Suprapubic skin (tissue), 4 donors: ENCODE measurements around the gene ACP6. TPM values are rescaled to one million over a fixed set of nuclear protein-coding genes. Genes with fewer than 3 reads are reported as not detected.

ENCODE experiments used
- DNase-seq, 2 donors: peaks; one replicate each; pipeline ENCODE4 v3.0.0-alpha.2; 2019; ENCODE audit warnings: low spot score in 2 of 2
- H3K27ac ChIP-seq: fragments of 200-600 bp; sonication (generic); one replicate; pipeline ENCODE4 v1.5.1; 2019
- H3K27me3 ChIP-seq: fragments of 200-600 bp; sonication (generic); one replicate; pipeline ENCODE4 v1.5.1; 2019
- H3K36me3 ChIP-seq: fragments of 200-600 bp; sonication (generic); one replicate; pipeline ENCODE4 v1.5.1; 2019
- H3K4me1 ChIP-seq: fragments of 200-600 bp; sonication (generic); one replicate; pipeline ENCODE4 v1.5.1; 2019
- H3K4me3 ChIP-seq: fragments of 200-600 bp; sonication (generic); one replicate; pipeline ENCODE4 v1.5.1; 2019; ENCODE audit warnings: mild to moderate bottlenecking
- H3K9me3 ChIP-seq: fragments of 200-600 bp; sonication (generic); one replicate; pipeline ENCODE4 v1.5.1; 2019
- EP300 ChIP-seq: sonication (generic); formaldehyde crosslinking; IDR thresholded peaks from one replicate; pipeline ENCODE4 v1.6.1; 2017; ENCODE audit warnings: antibody characterized with exemption
- POLR2A ChIP-seq, 2 donors: fragments of 450-650 bp; IDR thresholded peaks; one replicate each; pipeline ENCODE4 v1.6.1; 2017; ENCODE audit warnings: antibody characterized with exemption in 2 of 2, mild to moderate bottlenecking in 2 of 2, moderate library complexity in 2 of 2
- POLR2AphosphoS5 ChIP-seq, 3 donors: sonication (generic); formaldehyde crosslinking; IDR thresholded peaks; one replicate each; pipeline ENCODE4 v1.6.1; 2017; ENCODE audit warnings: antibody characterized with exemption in 3 of 3
- WGBS: methylation state at CpG from one replicate; pipeline ENCODE4 v1.1.5; 2018; 5-methylcytosine and 5-hydroxymethylcytosine counted together
- total RNA-seq, 4 donors: library from RNA; depleted of rRNA; stranded (reverse); fragments of >200 nt; gene quantifications; one replicate each; pipeline ENCODE4 v1.1.0, GENCODE V29; 2016
- TF ChIP-seq, protein P1 (sequence below), 2 donors: fragments of 200-600 bp in 1 of 2; fragments of 450-650 bp in 1 of 2; sonication (generic) in 1 of 2; IDR thresholded peaks; one replicate each; pipeline ENCODE4 v1.5.1; 2016 to 2019; ENCODE audit warnings: antibody characterized with exemption in 2 of 2, mild to moderate bottlenecking in 1 of 2, moderate library complexity in 1 of 2

The ACP6 gene
- total RNA-seq, 4 donors from 2014 or later = 10.4 to 46.2 (median 19.3) TPM

DNA sequence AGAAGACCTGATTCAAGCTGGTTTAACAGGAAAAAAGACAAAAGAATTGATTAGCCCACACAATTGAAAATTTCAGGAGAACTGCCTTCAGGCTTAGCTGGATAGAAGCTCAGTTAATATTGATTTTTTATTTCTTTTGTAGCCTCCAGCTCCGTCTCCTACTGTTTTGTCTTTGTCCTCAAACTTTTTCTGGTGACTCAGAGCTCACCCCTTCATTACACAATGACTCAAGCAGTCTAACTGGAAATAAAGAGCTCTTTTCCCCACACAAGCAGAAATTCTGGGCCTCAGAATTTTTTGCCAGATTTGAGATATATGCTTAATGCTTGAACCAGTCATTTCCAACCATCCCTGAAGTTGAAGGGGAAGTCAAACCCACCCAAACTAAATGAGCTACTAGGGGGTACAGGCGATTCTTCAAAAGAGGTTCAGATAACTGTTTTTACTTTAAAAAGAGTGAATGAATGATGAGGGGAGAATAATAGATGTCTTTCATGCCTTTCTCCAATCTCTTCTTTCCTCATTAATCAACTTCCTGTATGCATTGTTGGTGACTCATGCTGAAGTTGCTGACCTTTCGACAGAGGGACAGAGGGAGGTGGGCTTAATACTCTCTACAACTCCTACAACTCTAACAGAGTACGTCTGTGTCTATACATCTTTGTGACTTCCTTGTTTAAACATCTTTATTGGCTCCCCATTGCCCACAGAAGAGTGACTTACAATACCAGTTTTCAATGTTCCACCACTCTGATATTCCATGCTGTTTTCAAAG, 6.2 kb upstream of the ACP6 start:
- no peak for DNase-seq
- Histone ChIP-seq H3K4me3 (no peak overlapping the region), H3K9me3 (peaks cover 6% of the 10 kb centered on the region), H3K27me3 (no peaks in the 10 kb centered on the region), H3K4me1 (no peaks in the 10 kb centered on the region), H3K36me3 (no peaks in the 10 kb centered on the region), H3K27ac (no peak overlapping the region)
- TF ChIP-seq POLR2A (IDR thresholded peaks at IDR 0.05) (no peak), EP300 (no peak), POLR2AphosphoS5 (IDR thresholded peaks at IDR 0.05) (no peak)
- TF ChIP-seq, protein P1, sequence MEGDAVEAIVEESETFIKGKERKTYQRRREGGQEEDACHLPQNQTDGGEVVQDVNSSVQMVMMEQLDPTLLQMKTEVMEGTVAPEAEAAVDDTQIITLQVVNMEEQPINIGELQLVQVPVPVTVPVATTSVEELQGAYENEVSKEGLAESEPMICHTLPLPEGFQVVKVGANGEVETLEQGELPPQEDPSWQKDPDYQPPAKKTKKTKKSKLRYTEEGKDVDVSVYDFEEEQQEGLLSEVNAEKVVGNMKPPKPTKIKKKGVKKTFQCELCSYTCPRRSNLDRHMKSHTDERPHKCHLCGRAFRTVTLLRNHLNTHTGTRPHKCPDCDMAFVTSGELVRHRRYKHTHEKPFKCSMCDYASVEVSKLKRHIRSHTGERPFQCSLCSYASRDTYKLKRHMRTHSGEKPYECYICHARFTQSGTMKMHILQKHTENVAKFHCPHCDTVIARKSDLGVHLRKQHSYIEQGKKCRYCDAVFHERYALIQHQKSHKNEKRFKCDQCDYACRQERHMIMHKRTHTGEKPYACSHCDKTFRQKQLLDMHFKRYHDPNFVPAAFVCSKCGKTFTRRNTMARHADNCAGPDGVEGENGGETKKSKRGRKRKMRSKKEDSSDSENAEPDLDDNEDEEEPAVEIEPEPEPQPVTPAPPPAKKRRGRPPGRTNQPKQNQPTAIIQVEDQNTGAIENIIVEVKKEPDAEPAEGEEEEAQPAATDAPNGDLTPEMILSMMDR (IDR thresholded peaks at IDR 0.05) = no peak
- WGBS = 68% methylated on average over 4 of the region's 4 CpGs

DNA sequence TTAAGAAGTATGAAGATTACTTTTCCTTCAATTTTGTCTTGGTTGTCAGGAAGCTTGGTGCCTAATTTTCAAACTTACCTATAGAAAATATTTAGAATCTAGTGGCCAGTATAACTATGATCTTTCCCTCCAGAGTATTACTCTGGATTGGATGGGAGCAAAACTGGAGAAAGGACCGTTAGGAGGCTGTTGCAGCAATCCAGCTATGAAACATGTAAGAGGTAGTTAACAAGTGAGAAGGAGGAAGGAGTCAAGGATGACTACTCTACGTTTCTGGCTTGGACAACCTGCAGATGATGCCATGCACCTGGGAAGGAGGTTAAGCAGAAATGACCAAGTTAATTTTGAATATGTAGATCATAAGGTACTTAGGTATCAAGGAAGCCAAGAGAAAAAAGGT, 3.5 kb upstream of the ACP6 start:
- WGBS = 60% methylated on average over 2 of the region's 2 CpGs
- peaks cover 6% of the 10 kb centered on the region for H3K9me3 ChIP-seq
- no peak overlapping the region for H3K4me3 ChIP-seq
- DNase-seq = no peak
- H3K27ac ChIP-seq = no peak overlapping the region
- H3K36me3 ChIP-seq = no peaks in the 10 kb centered on the region
- TF ChIP-seq EP300 = no peak
- no peak for TF ChIP-seq POLR2AphosphoS5 (IDR thresholded peaks at IDR 0.05)
- no peak for TF ChIP-seq POLR2A (IDR thresholded peaks at IDR 0.05)
- TF ChIP-seq, protein P1 (IDR thresholded peaks at IDR 0.05) = no peak
- H3K4me1 ChIP-seq = peaks cover 18% of the 10 kb centered on the region
- no peaks in the 10 kb centered on the region for H3K27me3 ChIP-seq

DNA sequence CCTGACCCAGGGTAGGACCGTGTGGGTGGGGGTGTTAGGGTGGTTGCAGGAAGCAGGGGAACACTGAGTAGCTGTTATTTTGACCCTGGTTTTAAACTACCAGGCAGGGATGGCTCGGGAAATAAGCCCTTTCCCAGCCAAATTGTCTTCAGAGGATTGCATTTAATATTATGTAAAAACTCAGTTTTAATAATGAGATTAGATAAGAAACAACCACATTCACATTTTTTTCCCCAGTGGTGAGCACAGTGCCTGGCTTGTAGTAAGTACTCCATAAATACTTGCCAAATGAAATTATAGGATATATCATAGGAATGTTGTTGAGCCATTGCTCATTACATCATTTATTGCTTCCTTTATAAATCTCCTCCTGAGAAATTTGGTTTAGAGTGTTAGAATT, 3.1 kb upstream of the ACP6 start:
- Histone ChIP-seq H3K4me1 (peaks cover 20% of the 10 kb centered on the region), H3K4me3 (no peak overlapping the region), H3K36me3 (no peaks in the 10 kb centered on the region), H3K9me3 (peaks cover 6% of the 10 kb centered on the region), H3K27ac (no peak overlapping the region), H3K27me3 (no peaks in the 10 kb centered on the region)
- DNase-seq = no peak
- WGBS = 50% methylated on average over 2 of the region's 2 CpGs
- TF ChIP-seq, protein P1 (IDR thresholded peaks at IDR 0.05) = no peak
- TF ChIP-seq EP300 = no peak
- TF ChIP-seq POLR2AphosphoS5 (IDR thresholded peaks at IDR 0.05) = no peak
- TF ChIP-seq POLR2A (IDR thresholded peaks at IDR 0.05) = no peak

DNA sequence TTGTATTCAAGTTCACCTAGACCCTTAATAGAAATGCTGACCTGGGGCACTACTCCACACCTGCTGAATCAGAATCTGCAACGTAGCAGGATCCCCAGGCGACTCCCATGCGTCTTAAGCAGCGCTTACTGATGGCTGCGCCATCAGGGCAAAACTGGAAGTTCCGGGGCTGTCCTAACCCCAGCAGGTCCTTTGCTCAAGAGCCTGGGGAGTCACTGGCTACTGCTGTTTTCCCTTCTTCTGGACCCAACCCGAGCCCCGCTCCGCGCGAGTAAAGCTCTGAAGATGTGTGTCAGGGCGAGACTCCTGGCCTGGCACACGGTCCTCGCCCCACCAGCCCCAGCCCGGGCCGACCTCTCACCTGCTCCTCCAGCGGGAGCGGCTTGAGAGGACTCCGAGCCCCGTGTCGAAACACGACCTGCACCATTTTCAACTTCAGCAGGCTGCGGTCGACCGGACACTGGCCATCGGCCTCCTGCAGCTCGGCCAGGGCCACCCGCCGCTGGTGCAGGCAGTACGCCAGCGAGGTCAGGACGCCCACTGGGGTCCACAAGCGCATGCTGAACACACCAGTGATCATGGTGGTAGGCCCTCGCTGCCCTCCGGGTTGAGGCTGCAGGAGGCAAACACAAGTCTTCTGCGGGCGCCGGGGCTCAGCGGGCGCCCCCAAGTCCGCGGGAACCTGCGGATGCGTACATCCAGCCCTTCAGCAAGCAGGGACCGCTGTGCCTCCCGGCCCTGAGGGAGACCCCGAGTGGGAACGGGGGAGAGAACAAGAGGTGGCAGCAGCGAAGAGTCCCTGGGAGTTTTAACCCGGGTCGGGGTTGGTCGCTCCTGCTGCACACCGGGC, 630 bp downstream of the ACP6 start:
- DNase-seq = peak in 1 of 2 donors; percentile 67
- Histone ChIP-seq H3K27ac (peak overlapping the region; percentile 76), H3K27me3 (no peaks in the 10 kb centered on the region), H3K36me3 (no peaks in the 10 kb centered on the region), H3K4me1 (peaks cover 21% of the 10 kb centered on the region), H3K9me3 (no peaks in the 10 kb centered on the region), H3K4me3 (peak overlapping the region; percentile 73)
- TF ChIP-seq POLR2AphosphoS5 (IDR thresholded peaks at IDR 0.05) (no peak), POLR2A (IDR thresholded peaks at IDR 0.05) (no peak), EP300 (no peak)
- TF ChIP-seq, protein P1 (IDR thresholded peaks at IDR 0.05) = no peak
- WGBS = 2% methylated on average over 24 of the region's 53 CpGs

DNA sequence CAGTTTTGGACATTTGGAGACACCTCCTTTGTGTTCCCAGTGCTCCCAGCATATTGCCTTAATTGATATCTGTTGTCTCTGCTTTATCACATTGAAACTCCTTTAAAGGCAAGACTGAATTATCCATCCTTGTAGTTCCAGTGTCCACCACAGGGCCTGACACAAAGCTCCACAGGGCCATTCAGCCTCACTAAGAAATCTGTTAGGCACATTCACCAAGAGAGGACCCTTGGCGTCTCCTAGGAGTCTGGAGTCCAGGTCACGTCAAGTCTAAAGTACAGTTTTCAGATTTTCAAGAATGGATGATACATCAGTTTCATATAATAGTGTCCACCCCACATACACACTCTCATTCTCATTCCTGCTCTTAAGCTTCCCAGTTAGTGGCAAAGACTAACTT, 4.8 kb downstream of the ACP6 start:
- no peak overlapping the region for H3K27ac ChIP-seq
- 96% methylated on average over 2 of the region's 2 CpGs for WGBS
- no peaks in the 10 kb centered on the region for H3K36me3 ChIP-seq
- no peak overlapping the region for H3K4me3 ChIP-seq
- TF ChIP-seq POLR2AphosphoS5 (IDR thresholded peaks at IDR 0.05) (no peak), POLR2A (IDR thresholded peaks at IDR 0.05) (no peak), EP300 (no peak)
- TF ChIP-seq, protein P1 (IDR thresholded peaks at IDR 0.05) = peak in 1 of 2 donors; percentile 21
- H3K4me1 ChIP-seq = peaks cover 17% of the 10 kb centered on the region
- no peak for DNase-seq
- no peaks in the 10 kb centered on the region for H3K9me3 ChIP-seq
- no peaks in the 10 kb centered on the region for H3K27me3 ChIP-seq
